ENCODE measurements around the gene TMPRSS7.

TMPRSS7 gene

GRCh38 chr3:112129925-112130637 is 95.5 kb downstream of the TMPRSS7 start:
- Histone ChIP-seq H3K4me3 (ENCODE audit: low read depth in 1 of 2, low read length in 2 of 2) (no peak overlapping the region), H2AFZ (ENCODE audit: low read depth, low read length) (no peak overlapping the region), H3K9ac (ENCODE audit: low read depth, low read length) (no peak overlapping the region), H3K79me2 (ENCODE audit: insufficient read depth, low read length) (no peaks in the 10 kb centered on the region), H3K9me3 (ENCODE audit: insufficient read depth, low read length, severe bottlenecking) (no peaks in the 10 kb centered on the region), H3K4me1 (ENCODE audit: insufficient read depth, low read length) (no peaks in the 10 kb centered on the region), H3K4me2 (ENCODE audit: insufficient read depth, low read length) (no peak overlapping the region), H3K36me3 (ENCODE audit: insufficient read depth, low read length) (no peaks in the 10 kb centered on the region), H3K27me3 (ENCODE audit: insufficient read depth, low read length, poor library complexity) (peaks cover 1% of the 10 kb centered on the region), H3K27ac (ENCODE audit: low read length) (no peak overlapping the region), H4K20me1 (ENCODE audit: insufficient read depth, low read length) (no peaks in the 10 kb centered on the region)
- DNase-seq (no peak), ATAC-seq (ENCODE audit: insufficient read depth, low read depth) (no peak)
- TF ChIP-seq EZH2 (IDR thresholded peaks at IDR 0.05; ENCODE audit: borderline replicate concordance, low read depth, low read length, severe bottlenecking) (no peak), CTCF (IDR thresholded peaks at IDR 0.05; ENCODE audit: borderline replicate concordance, extremely low read depth, low read length, poor library complexity, severe bottlenecking) (no peak)

- Histone ChIP-seq H3K4me1 (ENCODE audit: insufficient read depth, low read length) (no peaks in the 10 kb centered on the region), H3K4me2 (ENCODE audit: insufficient read depth, low read length) (no peak overlapping the region), H3K9me3 (ENCODE audit: insufficient read depth, low read length, severe bottlenecking) (no peaks in the 10 kb centered on the region), H4K20me1 (ENCODE audit: insufficient read depth, low read length) (no peaks in the 10 kb centered on the region), H2AFZ (ENCODE audit: low read depth, low read length) (no peak overlapping the region), H3K36me3 (ENCODE audit: insufficient read depth, low read length) (no peaks in the 10 kb centered on the region), H3K4me3 (ENCODE audit: low read depth in 1 of 2, low read length in 2 of 2) (no peak overlapping the region), H3K27ac (ENCODE audit: low read length) (no peak overlapping the region), H3K79me2 (ENCODE audit: insufficient read depth, low read length) (no peaks in the 10 kb centered on the region), H3K27me3 (ENCODE audit: insufficient read depth, low read length, poor library complexity) (peaks cover 4% of the 10 kb centered on the region), H3K9ac (ENCODE audit: low read depth, low read length) (no peak overlapping the region)
- DNase-seq (no peak), ATAC-seq (ENCODE audit: insufficient read depth, low read depth) (no peak)
- TF ChIP-seq EZH2 (IDR thresholded peaks at IDR 0.05; ENCODE audit: borderline replicate concordance, low read depth, low read length, severe bottlenecking) (no peak), CTCF (IDR thresholded peaks at IDR 0.05; ENCODE audit: borderline replicate concordance, extremely low read depth, low read length, poor library complexity, severe bottlenecking) (no peak)
Measured at GRCh38 chr3:112130638-112130993, 96.1 kb downstream of the TMPRSS7 start.

All from DND-41 (cell line).